HK-2 (cell line): ENCODE data around the gene CXCL17.
"Not testable (repeated sequence)": the region's sequence is repeated elsewhere in the genome, so short reads cannot be mapped to it uniquely, and the experiment has no call there.

Experiments
- DNase-seq: peaks from one replicate; pipeline ENCODE4 v3.0.0-alpha.2; 2018; ENCODE audit not compliant: unreplicated experiment

The CXCL17 gene

GRCh38 chr19:42466521-42467182 lies 23.9 kb upstream of the CXCL17 start:
- no peak for DNase-seq

DNA sequence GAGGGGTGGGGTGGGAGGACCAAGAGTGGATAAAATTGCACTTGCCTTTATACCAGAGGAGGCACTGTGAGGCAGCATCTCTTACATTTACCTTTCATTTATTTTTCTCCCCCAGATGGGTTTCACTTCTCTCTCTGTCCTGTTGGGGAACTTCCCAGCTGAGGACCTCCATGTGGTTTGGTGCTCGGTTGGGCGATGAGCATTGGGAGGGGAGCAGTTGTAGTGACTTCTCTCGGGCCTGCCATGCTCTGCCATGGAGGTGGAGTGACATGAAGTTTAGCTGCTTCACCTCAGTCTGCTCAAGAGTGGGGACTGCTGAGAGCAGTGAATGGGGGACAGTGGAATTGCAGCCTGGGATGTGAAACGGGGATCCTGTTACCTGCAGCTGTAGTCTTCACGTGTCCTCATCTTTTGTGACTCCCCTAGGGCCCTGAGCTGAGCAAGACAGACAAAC lies 23.1 kb upstream of the CXCL17 start:
- no peak for DNase-seq

GRCh38 chr19:42461700-42462324 lies 19.1 kb upstream of the CXCL17 start:
- no peak for DNase-seq

DNA sequence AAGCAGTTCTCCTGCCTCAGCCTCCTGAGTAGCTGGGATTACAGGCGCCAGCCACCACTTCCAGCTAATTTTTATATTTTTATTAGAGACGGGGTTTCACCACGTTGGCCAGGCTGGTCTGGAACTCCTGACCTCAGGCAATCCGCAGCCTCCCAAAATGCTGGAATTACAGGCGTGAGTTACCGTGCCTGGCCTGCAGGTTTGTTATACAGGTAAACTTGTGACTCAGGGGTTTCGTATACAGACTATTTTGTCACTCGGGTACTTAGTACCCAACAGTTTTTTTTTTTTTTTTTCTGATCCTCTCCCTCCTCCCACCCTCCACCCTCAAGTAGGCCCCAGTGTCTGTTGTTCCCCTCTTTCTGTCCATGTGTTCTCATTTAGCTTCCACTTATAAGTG lies 18.5 kb upstream of the CXCL17 start:
- not testable (repeated sequence) for DNase-seq

DNA sequence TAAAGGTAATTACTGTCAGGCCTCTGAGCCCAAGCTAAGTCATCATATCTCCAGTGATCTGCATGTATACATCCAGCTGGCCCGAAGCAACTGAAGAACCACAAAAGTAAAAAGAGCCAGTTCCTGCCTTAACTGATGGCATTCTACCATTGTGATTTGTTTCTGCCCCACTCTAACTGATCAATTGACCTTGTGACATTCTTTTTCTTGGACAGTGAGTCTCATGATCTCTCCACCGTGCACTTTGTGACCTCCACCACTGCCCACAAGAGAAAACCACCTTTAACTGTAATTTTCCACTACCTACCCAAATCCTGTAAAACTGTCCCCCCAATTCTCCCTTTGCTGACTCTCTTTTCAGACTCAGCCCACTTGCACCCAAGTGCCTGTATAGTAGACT lies 17.2 kb upstream of the CXCL17 start:
- no peak for DNase-seq

DNA sequence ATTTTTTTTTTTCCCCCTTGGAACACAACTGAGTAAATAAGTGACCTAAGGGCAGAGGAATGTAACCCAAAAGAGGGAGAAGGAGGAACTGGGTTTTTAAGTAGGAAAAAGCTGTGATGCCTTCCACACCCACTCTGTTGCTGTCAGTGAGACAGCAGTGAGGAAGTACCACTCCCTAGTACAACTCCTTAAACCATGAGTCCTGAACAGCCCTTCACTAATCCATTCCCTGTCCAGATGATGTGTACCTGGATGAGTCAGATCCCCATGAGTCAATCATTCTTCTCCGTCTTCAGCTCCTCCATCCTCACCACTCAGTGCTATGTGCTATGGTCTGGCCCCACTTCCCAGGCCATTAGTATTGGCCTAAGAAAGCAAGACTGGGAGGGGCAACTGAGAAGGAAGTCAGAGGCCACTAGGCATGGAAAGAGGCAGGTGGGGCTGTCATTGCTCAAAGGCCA lies 12.9 kb upstream of the CXCL17 start:
- peak; percentile 22 for DNase-seq

GRCh38 chr19:42455086-42455485 lies 12.3 kb upstream of the CXCL17 start:
- no peak for DNase-seq

DNA sequence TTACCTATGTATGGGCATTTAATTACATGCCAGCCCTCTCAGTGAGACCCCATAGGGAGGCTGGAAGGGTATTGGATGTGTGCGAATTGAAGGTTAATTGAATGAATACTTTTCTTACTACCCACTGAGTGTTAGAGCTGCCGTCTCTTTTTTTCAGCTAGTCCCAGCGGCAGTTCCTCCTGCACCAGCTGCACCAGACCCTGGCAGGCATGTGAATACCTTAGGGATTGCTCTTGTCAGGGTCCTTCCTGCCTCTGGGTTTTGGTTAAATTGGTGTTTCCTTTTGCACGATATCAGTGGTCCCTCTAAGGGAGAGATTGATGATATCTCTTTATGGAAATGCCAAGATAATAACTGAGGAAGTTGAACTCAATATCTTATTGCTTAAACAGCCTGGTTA lies 9.8 kb upstream of the CXCL17 start:
- DNase-seq, result no peak

DNA sequence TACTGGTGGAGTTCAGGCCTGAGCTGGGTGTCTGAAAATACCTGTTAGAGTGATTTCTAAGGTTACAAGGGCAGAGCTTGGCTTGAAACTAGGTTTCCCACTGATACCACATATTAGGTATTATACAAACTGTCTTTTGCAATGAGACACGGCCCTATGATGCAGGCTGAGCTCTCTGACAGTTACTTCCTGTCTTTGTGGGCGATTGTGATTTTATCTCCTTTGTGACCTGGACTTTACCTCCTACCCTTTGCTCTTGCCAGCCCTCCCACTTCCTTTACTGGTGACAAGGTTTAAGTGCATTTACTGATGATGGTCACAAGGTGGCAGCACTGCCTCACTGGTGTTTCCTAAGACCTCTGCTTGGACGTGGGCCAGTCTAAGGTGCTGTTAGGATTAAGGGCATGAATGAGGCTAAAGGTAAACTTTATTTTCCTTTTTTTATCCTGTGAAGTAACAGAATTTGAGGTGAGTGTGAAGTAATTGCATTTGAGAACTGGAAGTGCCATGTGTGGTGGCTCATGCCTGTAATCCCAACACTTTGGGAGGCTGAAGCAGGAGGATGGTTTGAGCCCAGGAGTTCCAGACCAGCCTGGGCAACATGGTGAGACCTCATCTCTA lies 7.7 kb upstream of the CXCL17 start:
- DNase-seq, result peak; percentile 68

- not testable (repeated sequence) for DNase-seq
Measured at GRCh38 chr19:42448306-42448705, 5.6 kb upstream of the CXCL17 start.

DNA sequence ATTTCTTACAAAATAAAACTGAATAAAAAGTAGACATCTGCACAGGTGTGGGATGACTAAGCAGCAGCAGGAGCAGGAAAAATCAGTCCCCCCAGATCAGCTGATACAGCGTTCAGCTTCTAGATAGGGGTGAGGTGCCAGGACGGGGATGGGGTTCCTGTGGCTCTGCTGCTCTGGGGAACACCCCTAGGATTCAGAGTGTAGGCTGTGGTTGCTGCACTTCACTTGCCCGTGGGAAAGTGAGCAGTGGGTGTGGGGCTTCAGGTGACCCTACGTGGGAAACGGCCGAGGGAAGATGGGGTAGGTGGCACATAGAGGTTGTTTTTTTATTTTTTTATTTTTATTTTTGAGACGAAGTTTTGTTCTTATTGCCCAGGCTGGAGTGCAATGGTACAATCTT lies 3.2 kb upstream of the CXCL17 start:
- no peak for DNase-seq

GRCh38 chr19:42443944-42444398 lies 1.2 kb upstream of the CXCL17 start:
- DNase-seq, result no peak

DNA sequence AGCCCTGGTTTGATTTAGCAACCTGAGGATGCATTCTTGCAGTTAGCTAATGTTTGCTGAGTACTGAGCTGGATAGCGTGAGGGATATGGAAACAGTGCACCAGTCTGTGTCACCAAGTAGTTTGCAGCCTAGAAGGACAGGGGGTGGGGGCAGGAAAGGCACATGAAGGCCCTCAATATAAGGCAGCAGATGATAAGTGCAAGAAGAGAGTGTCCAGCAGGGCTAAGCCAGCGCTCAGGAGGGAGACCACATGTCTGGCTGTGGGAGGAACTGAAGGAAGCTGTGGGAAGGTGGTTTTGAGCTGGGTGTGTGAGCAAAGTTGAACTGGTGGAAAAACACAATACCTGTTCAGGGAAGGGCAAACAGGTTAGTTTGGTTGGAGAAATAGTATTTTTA lies 1.7 kb downstream of the CXCL17 start:
- DNase-seq, result no peak

DNA sequence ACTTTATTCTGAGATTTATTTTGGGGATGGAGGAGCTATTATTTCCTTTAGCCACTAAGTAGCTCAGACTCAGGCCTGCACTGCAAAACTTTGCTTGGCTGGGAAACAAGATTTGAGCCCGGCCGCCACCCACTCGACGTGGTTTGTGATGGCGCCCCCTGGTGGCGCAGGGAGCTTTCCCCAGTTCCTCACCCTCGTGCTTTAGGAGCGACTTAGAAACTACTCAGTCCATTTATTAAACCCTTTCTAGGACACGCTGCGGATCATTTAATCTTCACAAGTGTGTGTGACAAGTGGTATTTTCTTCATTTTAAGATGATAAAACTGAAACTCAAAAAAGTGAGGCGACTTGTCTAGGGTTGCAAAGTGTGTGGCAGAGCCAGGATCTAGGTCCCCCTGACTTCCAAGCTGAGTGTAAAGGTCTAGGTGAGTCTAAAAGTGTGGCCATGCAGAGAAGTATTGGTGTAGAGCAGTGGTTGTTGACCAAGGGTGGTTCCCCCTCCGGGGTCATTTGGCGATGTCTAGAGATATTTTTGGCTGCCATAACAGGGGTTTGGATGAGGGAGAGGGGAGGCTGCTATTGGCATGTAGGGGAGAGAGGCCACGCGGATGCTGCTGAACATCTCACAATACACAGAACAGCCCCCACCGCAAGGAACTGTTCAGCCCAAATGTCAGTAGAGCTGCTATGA lies 2.2 kb downstream of the CXCL17 start:
- peak; percentile 74 for DNase-seq

GRCh38 chr19:42436006-42436405 lies 6.7 kb downstream of the CXCL17 start:
- no peak for DNase-seq

- DNase-seq, result no peak
Measured at GRCh38 chr19:42435316-42435715, 7.4 kb downstream of the CXCL17 start.

GRCh38 chr19:42433503-42434260 lies 9.1 kb downstream of the CXCL17 start:
- DNase-seq, result peak; percentile 75

DNA sequence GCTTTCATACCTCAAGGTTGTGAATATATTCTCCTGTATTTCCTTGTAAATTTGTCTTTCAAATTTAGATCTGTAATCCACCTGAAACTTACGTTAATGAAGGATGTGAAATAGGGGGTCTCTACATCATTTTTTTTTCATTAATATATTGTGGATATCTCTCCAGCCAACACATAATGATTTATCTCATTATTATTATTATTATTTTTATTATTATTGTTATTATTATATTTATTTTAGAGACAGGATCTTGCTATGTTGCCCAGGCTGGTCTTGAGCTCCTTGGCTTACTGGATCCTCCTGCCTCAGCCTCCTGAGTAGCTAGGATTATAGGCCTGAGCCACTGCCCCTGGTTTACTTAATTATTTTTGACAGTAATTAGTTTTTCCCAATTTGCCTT lies 11.3 kb downstream of the CXCL17 start:
- DNase-seq, result no peak

GRCh38 chr19:42428676-42429075 lies 14.1 kb downstream of the CXCL17 start:
- no peak for DNase-seq

GRCh38 chr19:42427313-42427712 lies 15.4 kb downstream of the CXCL17 start, which contains the start of gene LIPE:
TSS of gene LIPE (minus strand) at chr19:42427388. CDS start at chr19:42427149, 239 bp downstream.
- DNase-seq, result no peak

GRCh38 chr19:42426643-42427042 lies 16.1 kb downstream of the CXCL17 start:
- no peak for DNase-seq

DNA sequence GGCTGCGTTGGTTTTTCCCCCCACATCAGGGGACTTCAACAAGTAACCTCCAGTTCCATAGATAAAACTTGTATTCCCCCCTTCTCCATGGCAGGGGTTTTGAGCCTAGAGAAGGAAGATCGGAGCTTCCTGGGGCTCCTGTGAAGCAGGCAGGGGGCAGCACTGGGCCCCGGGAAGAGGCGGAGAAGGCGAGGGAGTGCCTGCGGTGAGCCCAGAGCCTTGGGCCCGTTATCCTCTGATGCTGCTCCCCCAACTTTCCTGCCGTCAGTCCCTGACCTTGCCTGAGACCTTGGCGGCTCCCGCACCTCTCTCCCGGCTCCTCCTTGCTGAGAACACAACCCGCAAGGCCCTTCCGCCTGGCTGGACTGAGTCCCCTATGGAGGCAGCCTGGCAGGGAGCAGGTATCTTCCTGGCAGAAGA lies 18.0 kb downstream of the CXCL17 start:
- DNase-seq, result no peak
